Muscle layer of duodenum (tissue), 2 donors: ENCODE results near the gene ERMAP.

Experiments used
- H3K27ac ChIP-seq: one replicate; pipeline ENCODE4 v1.7.0; 2013; ENCODE audit warnings: mild to moderate bottlenecking, low read length
- H3K27me3 ChIP-seq: one replicate; pipeline ENCODE4 v1.7.0; 2013; ENCODE audit warnings: low read depth, mild to moderate bottlenecking, control low read depth, low read length
- H3K36me3 ChIP-seq, 2 donors: one replicate each; pipeline ENCODE4 v1.7.0; 2013; ENCODE audit warnings: low read length in 2 of 2, control low read depth in 1 of 2, mild to moderate bottlenecking in 1 of 2; ENCODE audit not compliant: insufficient read depth in 2 of 2, control insufficient read depth in 1 of 2
- H3K4me1 ChIP-seq, 2 donors: one replicate each; pipeline ENCODE4 v1.7.0; 2013; ENCODE audit warnings: low read length in 2 of 2, mild to moderate bottlenecking in 2 of 2, control low read depth in 1 of 2, moderate library complexity in 1 of 2; ENCODE audit not compliant: insufficient read depth in 2 of 2, control insufficient read depth in 1 of 2
- H3K4me3 ChIP-seq, 2 donors: one replicate each; pipeline ENCODE4 v1.7.0; 2013; ENCODE audit warnings: low read length in 2 of 2, low read depth in 1 of 2, mild to moderate bottlenecking in 1 of 2
- H3K9me3 ChIP-seq, 2 donors: one replicate each; pipeline ENCODE4 v1.7.0; 2013; ENCODE audit warnings: low read length in 2 of 2, control low read depth in 1 of 2, mild to moderate bottlenecking in 1 of 2; ENCODE audit not compliant: control insufficient read depth in 1 of 2
- donor health status: healthy.

The ERMAP gene

DNA sequence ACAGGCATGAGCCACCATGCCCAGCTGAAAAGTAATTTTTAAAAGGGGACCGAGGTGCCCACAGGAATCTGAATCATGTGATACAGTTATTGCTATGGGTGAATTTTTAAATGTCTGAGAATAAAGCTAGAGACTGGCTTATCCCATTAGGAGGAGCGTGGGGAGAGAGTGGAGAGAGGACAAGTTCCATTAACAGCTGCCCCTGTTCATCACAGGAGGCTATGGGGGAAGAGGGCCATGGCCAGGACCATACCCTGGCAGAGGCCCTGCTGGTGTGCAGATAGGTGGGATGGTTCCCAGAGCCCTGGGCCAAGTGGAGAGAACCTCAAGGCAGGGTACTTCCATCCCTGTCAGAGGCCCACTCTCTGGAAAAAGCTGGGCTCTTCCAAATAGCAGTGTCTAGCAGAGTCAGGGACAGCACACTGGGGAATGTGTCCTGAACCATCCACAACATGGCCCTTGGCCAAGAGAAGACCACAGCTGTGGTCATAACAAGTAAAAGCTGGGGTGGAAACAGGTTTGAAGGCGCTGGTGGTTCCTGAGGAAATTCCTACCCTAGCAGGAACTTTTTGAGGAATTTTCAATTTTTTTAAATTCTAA, 15.8 kb downstream of the ERMAP start:
- Histone ChIP-seq H3K27me3 (no peaks in the 10 kb centered on the region), H3K4me3 (no peak overlapping the region), H3K27ac (no peak overlapping the region), H3K36me3 (peaks cover 10 to 14% of the 10 kb centered on the region in 2 donors), H3K4me1 (no peaks in the 10 kb centered on the region), H3K9me3 (no peaks in the 10 kb centered on the region)

DNA sequence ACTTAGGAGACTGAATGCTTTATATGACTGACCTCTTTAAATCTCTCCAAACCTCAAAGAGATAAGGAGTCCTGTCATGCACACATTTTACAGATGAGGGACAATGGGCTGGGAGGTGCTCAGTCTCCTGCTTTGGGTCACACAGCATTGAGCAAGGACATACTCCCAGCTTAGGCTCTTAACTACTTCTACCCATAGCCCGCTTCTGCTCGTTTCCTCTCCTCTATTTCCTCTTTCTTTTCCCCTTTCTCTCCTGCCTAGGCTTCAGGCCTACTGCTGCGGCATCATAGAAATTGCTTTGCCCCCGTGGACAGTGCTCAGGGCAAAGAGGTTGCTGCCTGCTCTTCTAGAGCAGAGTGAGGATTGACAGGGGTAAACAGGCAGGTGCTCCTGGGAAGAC, 17.1 kb downstream of the ERMAP start:
- Histone ChIP-seq H3K27me3 (no peaks in the 10 kb centered on the region), H3K9me3 (no peaks in the 10 kb centered on the region), H3K4me3 (no peak overlapping the region), H3K27ac (no peak overlapping the region), H3K36me3 (peaks cover 10 to 13% of the 10 kb centered on the region in 2 donors), H3K4me1 (no peaks in the 10 kb centered on the region)

DNA sequence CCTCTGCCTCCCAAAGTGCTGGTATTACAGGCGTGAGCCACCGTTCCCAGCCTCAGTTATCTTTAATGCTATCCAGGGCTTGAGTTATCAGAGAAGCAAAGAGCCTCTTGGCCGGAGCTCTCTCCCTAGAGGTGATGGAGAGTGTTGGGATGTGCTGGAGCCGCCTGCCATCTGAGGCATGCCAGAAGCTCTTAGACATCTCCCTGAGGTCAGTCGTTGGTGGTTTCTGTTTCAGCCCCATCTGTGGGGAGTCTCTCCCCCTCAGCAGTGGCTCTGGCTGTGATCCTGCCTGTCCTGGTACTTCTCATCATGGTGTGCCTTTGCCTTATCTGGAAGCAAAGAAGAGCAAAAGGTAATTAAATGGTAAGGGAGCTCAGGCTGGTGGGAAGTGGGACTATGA, 17.9 kb downstream of the ERMAP start:
- no peak overlapping the region for H3K4me3 ChIP-seq
- peaks cover 10 to 13% of the 10 kb centered on the region in 2 donors for H3K36me3 ChIP-seq
- H3K4me1 ChIP-seq, result no peaks in the 10 kb centered on the region
- H3K27ac ChIP-seq, result no peak overlapping the region
- H3K9me3 ChIP-seq, result no peaks in the 10 kb centered on the region
- no peaks in the 10 kb centered on the region for H3K27me3 ChIP-seq

DNA sequence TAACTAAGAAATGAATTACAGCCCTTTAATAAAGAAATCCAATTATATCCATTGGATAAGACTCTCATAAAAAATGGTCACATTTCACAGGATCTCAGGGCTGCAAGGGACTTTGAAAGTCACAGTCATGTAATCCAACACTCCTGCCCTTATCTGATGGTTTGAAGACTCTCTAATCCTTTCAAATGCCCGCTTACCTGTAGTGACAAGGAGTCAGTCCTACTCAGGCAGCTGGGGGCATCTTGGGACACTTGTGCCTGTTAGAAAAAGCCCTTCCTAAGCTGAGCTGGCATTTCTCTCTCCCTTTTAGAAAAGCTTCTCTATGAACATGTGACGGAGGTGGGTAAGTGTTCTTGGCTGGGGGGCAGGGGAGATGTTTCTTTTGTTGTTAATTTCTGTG, 18.5 kb downstream of the ERMAP start:
- Histone ChIP-seq H3K4me3 (no peak overlapping the region), H3K9me3 (no peaks in the 10 kb centered on the region), H3K4me1 (no peaks in the 10 kb centered on the region), H3K27me3 (no peaks in the 10 kb centered on the region), H3K36me3 (peaks cover 5 to 8% of the 10 kb centered on the region in 2 donors), H3K27ac (no peak overlapping the region)

DNA sequence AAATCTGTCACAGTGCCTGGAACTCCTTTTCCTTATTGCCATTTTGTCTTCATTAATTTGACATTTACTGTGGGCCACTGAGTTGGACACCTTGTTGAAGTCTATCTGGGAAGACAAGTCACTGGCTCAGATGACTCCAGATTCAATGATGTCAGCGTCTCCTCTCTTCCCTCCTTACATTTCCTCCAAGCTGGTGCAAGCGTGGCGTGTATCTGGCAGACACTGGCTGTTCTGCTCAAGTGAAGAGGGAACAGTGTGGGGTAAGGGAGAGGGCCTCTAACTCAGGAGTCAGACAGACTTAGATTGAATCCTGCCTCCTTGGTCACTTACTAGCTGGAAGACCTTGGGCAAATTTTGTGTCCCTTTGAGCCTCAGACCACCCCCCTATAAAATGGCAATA, 20.8 kb downstream of the ERMAP start:
- H3K4me3 ChIP-seq, result no peak overlapping the region
- no peak overlapping the region for H3K27ac ChIP-seq
- no peaks in the 10 kb centered on the region for H3K4me1 ChIP-seq
- H3K9me3 ChIP-seq, result no peaks in the 10 kb centered on the region
- H3K27me3 ChIP-seq, result no peaks in the 10 kb centered on the region
- peaks cover 5 to 14% of the 10 kb centered on the region in 2 donors for H3K36me3 ChIP-seq

DNA sequence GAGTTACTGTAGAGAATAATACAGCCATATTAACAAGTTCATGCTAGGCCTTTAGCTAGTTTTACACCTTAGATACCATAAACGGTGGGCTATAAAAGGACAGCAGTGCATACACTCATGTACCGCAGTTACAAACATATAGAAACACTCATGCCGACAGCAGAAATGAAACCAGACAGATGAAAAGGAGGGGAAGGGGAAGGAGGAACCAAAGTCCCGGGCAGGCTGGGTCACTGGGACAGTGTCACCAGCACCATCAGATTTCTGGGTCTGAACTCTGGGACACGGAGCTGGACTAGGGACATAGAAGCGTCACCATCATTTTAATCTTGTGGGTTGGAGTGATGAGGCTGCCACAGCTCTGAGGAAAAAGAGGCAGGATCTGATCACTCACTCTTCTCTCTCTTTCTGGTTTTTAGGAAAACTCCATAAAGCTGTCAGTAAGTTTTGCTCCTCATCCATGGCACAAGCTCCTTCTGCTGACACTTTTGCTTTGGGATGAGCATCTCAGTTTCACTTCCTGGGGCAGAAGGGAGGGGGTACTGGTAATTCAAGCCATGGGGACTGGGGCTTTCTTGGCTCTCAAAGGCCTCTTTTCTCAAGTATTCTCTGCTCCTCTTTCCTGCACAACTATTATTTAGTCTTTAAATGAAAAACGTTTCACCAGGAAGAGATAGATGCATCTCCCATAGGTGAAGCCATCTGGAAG, 21.7 kb downstream of the ERMAP start:
- Histone ChIP-seq H3K4me3 (no peak overlapping the region), H3K36me3 (peaks cover 5 to 20% of the 10 kb centered on the region in 2 donors), H3K27me3 (no peaks in the 10 kb centered on the region)

DNA sequence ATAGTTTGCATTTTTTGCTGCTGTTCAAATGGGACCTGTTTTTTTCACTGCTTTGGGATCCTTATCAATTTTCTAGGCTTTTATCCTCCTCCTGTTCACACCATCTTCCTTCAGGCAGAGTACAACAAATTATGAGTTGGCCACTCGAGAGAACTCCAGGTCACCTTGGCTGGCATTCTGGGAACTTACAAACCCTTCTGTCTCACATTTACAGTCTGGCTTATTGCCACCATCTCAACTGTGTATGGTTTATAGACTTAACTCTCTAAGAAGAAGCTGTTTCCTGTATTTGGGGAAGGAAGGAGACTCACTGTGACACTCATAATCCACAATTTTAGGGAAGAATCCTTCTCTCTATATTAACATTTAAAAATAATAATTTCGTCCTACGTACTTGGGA, 24.1 kb downstream of the ERMAP start:
- Histone ChIP-seq H3K4me1 (no peaks in the 10 kb centered on the region), H3K4me3 (no peak overlapping the region), H3K27ac (no peak overlapping the region), H3K27me3 (no peaks in the 10 kb centered on the region), H3K9me3 (no peaks in the 10 kb centered on the region), H3K36me3 (peaks cover 0 to 20% of the 10 kb centered on the region in 2 donors)

More for the DNA sequence above, 21.7 kb downstream of the ERMAP start:
- no peak overlapping the region for H3K27ac ChIP-seq
- H3K4me1 ChIP-seq, result no peaks in the 10 kb centered on the region
- H3K9me3 ChIP-seq, result no peaks in the 10 kb centered on the region

DNA sequence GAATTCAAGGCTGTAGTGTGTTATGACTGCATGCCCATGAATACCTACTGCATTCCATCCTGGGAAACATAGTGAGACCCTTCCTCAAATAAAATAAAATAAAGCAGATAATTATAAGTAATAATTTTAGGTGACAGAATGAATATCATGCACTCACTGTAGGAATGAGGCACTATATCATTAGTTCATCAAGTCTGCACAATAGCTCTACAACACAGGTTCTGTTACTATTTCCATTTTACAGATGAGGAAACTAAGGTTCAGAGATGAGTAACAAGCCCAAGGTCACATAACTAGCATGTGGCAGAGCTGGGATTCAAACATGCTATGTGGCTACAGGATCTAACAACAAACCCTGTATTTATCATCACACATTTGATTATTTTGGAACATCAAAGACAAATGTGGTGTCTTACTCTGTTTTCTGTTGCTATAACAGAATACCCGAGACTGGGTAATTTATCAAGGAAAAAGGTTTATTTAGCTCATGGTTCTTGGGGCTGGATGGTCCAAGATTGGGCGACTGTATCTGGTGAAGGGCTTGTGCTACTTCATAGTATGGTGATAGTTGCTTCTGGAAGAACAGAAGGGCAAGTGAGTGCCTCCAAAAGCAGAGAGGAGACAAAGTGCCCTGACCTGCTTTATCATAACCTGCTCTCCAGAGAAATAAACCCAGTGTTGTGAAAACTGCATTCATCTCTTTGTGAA, 24.7 kb downstream of the ERMAP start:
- Histone ChIP-seq H3K27ac (no peak overlapping the region), H3K4me1 (no peaks in the 10 kb centered on the region), H3K9me3 (no peaks in the 10 kb centered on the region), H3K36me3 (peaks cover 0 to 20% of the 10 kb centered on the region in 2 donors), H3K4me3 (no peak overlapping the region), H3K27me3 (no peaks in the 10 kb centered on the region)

DNA sequence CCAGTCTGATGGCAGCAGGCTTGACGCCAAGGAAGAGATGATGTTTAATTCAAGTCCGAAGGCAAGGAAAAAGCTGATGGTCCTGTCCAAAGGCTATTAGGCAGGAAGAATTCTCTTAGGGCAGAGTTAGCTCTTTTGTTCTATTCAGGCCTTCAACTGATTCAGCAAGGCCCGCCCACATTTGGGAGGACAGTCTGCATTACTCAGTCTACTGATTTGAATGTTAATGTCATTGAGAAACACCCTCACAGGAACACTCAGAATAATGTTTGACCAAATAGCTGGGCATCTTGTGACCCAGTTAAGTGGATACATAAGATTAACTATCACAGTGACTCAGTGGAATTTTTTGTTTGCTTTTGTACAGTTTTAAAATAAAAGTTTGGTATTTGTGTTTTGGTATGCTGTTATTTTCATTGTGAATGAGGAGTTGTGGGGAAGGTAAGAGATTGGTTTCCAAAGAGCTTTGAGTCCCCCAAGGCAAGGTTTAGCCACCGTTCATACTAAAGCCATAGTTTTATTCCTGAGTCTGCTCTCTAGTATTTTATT, 27.7 kb downstream of the ERMAP start:
- no peaks in the 10 kb centered on the region for H3K9me3 ChIP-seq

DNA sequence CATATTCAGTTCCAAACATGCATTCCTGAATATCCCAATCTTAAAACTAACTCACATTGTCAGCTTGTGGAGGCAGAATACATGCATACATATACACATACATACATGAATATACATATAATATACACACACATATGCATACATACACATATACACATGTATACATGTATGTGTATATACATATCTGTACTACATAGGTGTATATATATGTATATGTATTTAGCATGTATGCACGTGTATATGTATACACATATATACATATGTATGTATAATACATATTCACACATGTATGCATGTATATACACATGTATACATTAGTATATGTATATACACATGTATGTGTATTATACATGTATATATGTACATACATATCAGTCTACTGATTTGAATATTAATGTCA, 28.3 kb downstream of the ERMAP start:
- Histone ChIP-seq H3K4me1 (peaks cover 5 to 9% of the 10 kb centered on the region in 2 donors), H3K36me3 (peaks cover 4 to 22% of the 10 kb centered on the region in 2 donors), H3K4me3 (no peak overlapping the region), H3K9me3 (no peaks in the 10 kb centered on the region), H3K27me3 (no peaks in the 10 kb centered on the region), H3K27ac (no peak overlapping the region)

More for the DNA sequence above, 27.7 kb downstream of the ERMAP start:
- Histone ChIP-seq H3K36me3 (peaks cover 2 to 19% of the 10 kb centered on the region in 2 donors), H3K4me1 (peaks cover 5 to 9% of the 10 kb centered on the region in 2 donors), H3K27ac (no peak overlapping the region), H3K27me3 (no peaks in the 10 kb centered on the region), H3K4me3 (no peak overlapping the region)

DNA sequence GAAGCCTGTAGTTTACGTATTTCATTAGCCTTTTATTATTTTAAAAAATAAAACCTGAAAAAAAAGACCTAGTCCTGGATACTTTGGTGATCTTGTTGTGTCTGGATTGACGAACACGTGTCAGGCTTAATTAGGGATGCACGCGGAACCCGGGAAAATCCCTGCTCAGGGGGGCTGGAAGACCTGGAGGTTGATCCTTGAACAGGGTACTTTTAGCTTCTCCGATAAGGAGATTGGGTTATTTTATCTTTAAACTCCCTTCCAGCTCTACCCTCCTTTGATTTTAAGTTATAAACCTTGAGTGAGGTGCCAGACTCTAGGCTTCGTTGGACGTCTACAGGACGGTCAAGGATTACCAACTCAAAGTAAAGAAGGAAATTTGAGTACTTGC, 28.9 kb downstream of the ERMAP start:
- H3K4me1 ChIP-seq, result peaks cover 5 to 9% of the 10 kb centered on the region in 2 donors
- H3K27me3 ChIP-seq, result no peaks in the 10 kb centered on the region
- H3K9me3 ChIP-seq, result no peaks in the 10 kb centered on the region
- H3K36me3 ChIP-seq, result peaks cover 4 to 26% of the 10 kb centered on the region in 2 donors
- peak overlapping the region; percentile 87 to 91 for H3K4me3 ChIP-seq
- no peak overlapping the region for H3K27ac ChIP-seq
